ENCODE data around the gene SNCG. TPM values are rescaled to one million over a fixed set of nuclear protein-coding genes. Genes with fewer than 3 reads are reported as not detected.
"Not testable (repeated sequence)": the region's sequence is repeated elsewhere in the genome, so short reads cannot be mapped to it uniquely, and the experiment has no call there.

Gene SNCG
- total RNA-seq, 1 donor from 2014 or later = not detected

- H3K27me3 Mint-ChIP-seq (ENCODE audit: low read depth); H3K9me3 Mint-ChIP-seq; intact Hi-C loops (cut with micrococcal nuclease); H3K27ac Mint-ChIP-seq; H3K4me3 Mint-ChIP-seq (ENCODE audit: low read depth); H3K4me1 Mint-ChIP-seq (ENCODE audit: low read depth); DNase-seq (ENCODE audit: low spot score); H3K36me3 Mint-ChIP-seq (ENCODE audit: low read depth): not testable (repeated sequence)
These were observed 50.8 kb downstream of the SNCG start for GRCh38 chr10:87009134-87009696.

Other genes with a start within 250 kb of the SNCG start
- gene BMPR1A, start 202.0 kb upstream of the SNCG start, total RNA-seq = 11.2 and 11.9 TPM in 2 replicates
- gene MMRN2, start 984 bp upstream of the SNCG start, total RNA-seq = not detected in 2 replicates
- not detected in 2 replicates for gene ADIRF, start 9.9 kb downstream of the SNCG start, total RNA-seq
- not detected in 2 replicates for gene FAM25A, start 61.7 kb downstream of the SNCG start, total RNA-seq
- gene GLUD1, start 136.2 kb downstream of the SNCG start, total RNA-seq = 105 and 109 TPM in 2 replicates
- 39.9 and 41.7 TPM in 2 replicates for gene SHLD2, start 136.6 kb downstream of the SNCG start, total RNA-seq